Activated CD8-positive, alpha-beta memory T cell treated with anti-CD3 and anti-CD28 coated beads, Interleukin-2, amount 10 ng/mL, durations not matched to agents 7 days and 5 days (primary cell): ENCODE data around the gene CSMD2. TPM values are rescaled to one million over a fixed set of nuclear protein-coding genes. Genes with fewer than 3 reads are reported as not detected.
"Not testable (repeated sequence)": the region's sequence is repeated elsewhere in the genome, so short reads cannot be mapped to it uniquely, and the experiment has no call there.

Experiments
- ATAC-seq: fragments of 150-1000 bp; cut with Tn5 transposase; one replicate; pipeline ENCODE4 v1.10.0; 2021; ENCODE audit warnings: moderate library complexity
- CTCF ChIA-PET: fragments of 350-600 bp; sonication (Branson Sonifier 250); formaldehyde crosslinking; loops from one replicate; lab custom pipeline; 2021; ENCODE audit warnings: antibody characterized with exemption; lab: Charles Lee
- DNase-seq: peaks from one replicate; pipeline ENCODE4 v3.0.0-alpha.2; 2020
- H3K27ac Mint-ChIP-seq: one replicate; pipeline ENCODE4 v1.8.0; 2021; ENCODE audit warnings: mild to moderate bottlenecking, mixed read lengths
- H3K27me3 Mint-ChIP-seq: one replicate; pipeline ENCODE4 v1.8.0; 2021; ENCODE audit warnings: mixed read lengths
- H3K36me3 Mint-ChIP-seq: one replicate; pipeline ENCODE4 v1.8.0; 2021; ENCODE audit warnings: mild to moderate bottlenecking, mixed read lengths
- H3K4me1 Mint-ChIP-seq: one replicate; pipeline ENCODE4 v1.8.0; 2021; ENCODE audit warnings: mixed read lengths
- H3K4me3 Mint-ChIP-seq: one replicate; pipeline ENCODE4 v1.8.0; 2021; ENCODE audit warnings: mild to moderate bottlenecking, moderate library complexity, mixed read lengths
- H3K9me3 Mint-ChIP-seq: one replicate; pipeline ENCODE4 v1.8.0; 2022; ENCODE audit warnings: low read depth, mixed read lengths
- total RNA-seq, 2 experiments: library from RNA; stranded (reverse); gene quantifications; one replicate each; pipeline ENCODE4 v1.2.3, GENCODE V29; 2021

The CSMD2 gene
- not detected for total RNA-seq

- Mint-ChIP-seq H3K4me1 (peaks cover 7% of the 10 kb centered on the region), H3K9me3 (no peaks in the 10 kb centered on the region), H3K36me3 (peaks cover 3% of the 10 kb centered on the region), H3K27ac (peak within 1 kb of the TSS; percentile 67), H3K4me3 (no peak within 1 kb of the TSS), H3K27me3 (peaks cover 76% of the 10 kb centered on the region)
- CTCF ChIA-PET, result no interaction called here
- ATAC-seq (no peak), DNase-seq (no peak)
These were observed at the start of gene CSMD2 for GRCh38 chr1:34164771-34165391. TSS of gene CSMD2 (minus strand) at chr1:34165230. CDS start at chr1:34165097, 133 bp downstream.

DNA sequence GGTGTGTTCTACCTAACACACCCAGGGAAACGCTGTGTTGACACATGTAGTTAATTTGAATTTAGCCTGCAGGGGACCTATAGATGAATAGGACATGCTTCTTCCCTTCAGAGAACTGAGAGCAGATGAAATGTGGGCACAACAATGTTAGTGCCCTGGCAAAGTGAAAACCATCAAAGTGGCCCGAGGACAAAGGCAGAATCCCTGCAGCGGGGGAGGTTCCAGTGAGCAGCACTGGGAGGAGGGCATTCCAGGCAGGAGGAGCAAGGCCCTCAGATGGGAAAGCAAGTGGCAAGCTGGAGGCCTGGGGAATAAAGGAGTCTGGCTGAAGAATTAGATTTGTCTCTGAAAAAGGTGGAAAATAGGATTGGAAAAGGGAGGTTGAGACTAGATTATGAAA is 48.9 kb upstream of the CSMD2 start:
- no peaks in the 10 kb centered on the region for H3K27me3 Mint-ChIP-seq

GRCh38 chr1:34212673-34213072 is 47.6 kb upstream of the CSMD2 start:
- Mint-ChIP-seq H3K4me1 (no peaks in the 10 kb centered on the region), H3K4me3 (no peak overlapping the region), H3K36me3 (no peaks in the 10 kb centered on the region), H3K27ac (no peak overlapping the region), H3K9me3 (no peaks in the 10 kb centered on the region), H3K27me3 (no peaks in the 10 kb centered on the region)
- CTCF ChIA-PET, result no interaction called here
- ATAC-seq (no peak), DNase-seq (no peak)

More for the DNA sequence above, 48.9 kb upstream of the CSMD2 start:
- DNase-seq (no peak), ATAC-seq (no peak)
- CTCF ChIA-PET, result no interaction called here
- no peaks in the 10 kb centered on the region for H3K4me1 Mint-ChIP-seq
- no peak overlapping the region for H3K27ac Mint-ChIP-seq
- no peak overlapping the region for H3K4me3 Mint-ChIP-seq
- H3K36me3 Mint-ChIP-seq, result no peaks in the 10 kb centered on the region
- no peaks in the 10 kb centered on the region for H3K9me3 Mint-ChIP-seq

DNA sequence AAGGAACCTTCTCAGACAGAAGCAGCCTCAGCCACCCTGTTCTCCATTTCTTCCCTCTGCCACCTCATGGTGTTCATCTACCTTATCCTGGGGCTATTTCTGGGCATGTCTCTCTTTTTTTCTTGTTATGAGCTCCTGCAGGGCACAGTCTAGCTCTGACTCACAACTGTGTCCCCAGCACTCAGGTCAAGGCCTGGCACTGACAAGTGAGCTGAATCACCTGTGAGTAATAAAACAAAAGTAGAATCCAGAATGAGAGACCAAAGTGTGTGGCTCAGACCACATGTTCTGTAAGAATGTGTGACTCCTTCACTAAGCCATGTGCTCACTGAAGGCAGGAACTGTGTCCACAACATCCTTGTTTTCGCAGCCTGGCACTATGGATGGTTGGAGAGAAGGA is 34.9 kb upstream of the CSMD2 start:
- Mint-ChIP-seq H3K9me3 (no peaks in the 10 kb centered on the region), H3K36me3 (no peaks in the 10 kb centered on the region), H3K27me3 (no peaks in the 10 kb centered on the region), H3K27ac (no peak overlapping the region), H3K4me1 (no peaks in the 10 kb centered on the region), H3K4me3 (no peak overlapping the region)
- DNase-seq (no peak), ATAC-seq (no peak)
- CTCF ChIA-PET, result no interaction called here

GRCh38 chr1:34192621-34193020 is 27.6 kb upstream of the CSMD2 start:
- no peaks in the 10 kb centered on the region for H3K4me1 Mint-ChIP-seq

DNA sequence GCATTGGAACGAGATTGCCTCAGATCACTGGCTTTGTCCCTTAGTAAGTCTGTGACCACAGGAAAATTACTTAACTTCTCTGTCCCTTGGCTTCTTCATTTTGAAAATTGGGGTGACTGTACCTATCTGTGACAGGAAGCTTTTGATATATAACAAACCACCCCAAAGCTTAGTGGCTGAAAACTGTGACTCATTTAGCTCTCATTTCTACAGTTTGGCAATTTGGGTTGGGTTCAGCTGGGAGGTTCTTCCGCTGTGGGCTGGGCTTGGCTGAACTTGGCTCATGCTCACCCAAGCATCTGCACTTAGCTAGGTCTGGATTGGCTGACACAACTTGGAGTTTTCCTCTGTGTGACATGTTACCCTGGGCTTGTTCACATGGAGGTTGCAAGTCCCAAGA is 25.7 kb upstream of the CSMD2 start:
- CTCF ChIA-PET, result interaction anchor here (0.6 kb wide), 1 partner anchor 16 kb away, joined by 3 read pairs; no protein-coding TSS in a partner anchor
- H3K4me1 Mint-ChIP-seq, result no peaks in the 10 kb centered on the region
- DNase-seq, result no peak
- no peak overlapping the region for H3K4me3 Mint-ChIP-seq
- no peaks in the 10 kb centered on the region for H3K36me3 Mint-ChIP-seq
- H3K27ac Mint-ChIP-seq, result no peak overlapping the region
- H3K27me3 Mint-ChIP-seq, result peaks cover 2% of the 10 kb centered on the region
- no peak for ATAC-seq
- H3K9me3 Mint-ChIP-seq, result peaks cover 10% of the 10 kb centered on the region

More at GRCh38 chr1:34192621-34193020, 27.6 kb upstream of the CSMD2 start:
- CTCF ChIA-PET, result no interaction called here
- no peaks in the 10 kb centered on the region for H3K27me3 Mint-ChIP-seq
- no peaks in the 10 kb centered on the region for H3K36me3 Mint-ChIP-seq
- DNase-seq (no peak), ATAC-seq (no peak)
- no peak overlapping the region for H3K4me3 Mint-ChIP-seq
- peaks cover 10% of the 10 kb centered on the region for H3K9me3 Mint-ChIP-seq
- no peak overlapping the region for H3K27ac Mint-ChIP-seq

DNA sequence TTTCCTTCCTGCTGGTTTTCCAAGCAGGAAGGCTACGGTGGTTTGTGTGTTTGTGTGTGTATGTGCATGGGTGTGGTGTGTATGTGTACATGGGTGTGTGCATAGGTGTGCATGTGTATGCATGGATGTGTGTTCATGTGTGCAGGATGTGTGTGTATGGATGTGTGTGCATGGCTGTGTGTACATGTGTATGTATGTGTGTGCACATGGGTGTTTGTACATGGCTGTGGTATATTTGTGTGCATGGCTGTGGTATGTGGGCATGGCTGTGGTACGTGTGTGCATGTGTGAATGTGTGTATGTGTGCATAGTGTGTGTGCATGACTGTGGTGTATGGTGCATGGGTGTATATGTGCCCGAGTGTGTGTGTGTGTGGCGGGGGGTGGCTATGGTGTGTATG is 24.0 kb upstream of the CSMD2 start:
- no peaks in the 10 kb centered on the region for H3K4me1 Mint-ChIP-seq
- peaks cover 10% of the 10 kb centered on the region for H3K9me3 Mint-ChIP-seq
- H3K36me3 Mint-ChIP-seq, result no peaks in the 10 kb centered on the region
- CTCF ChIA-PET, result no interaction called here
- H3K27me3 Mint-ChIP-seq, result peaks cover 2% of the 10 kb centered on the region
- ATAC-seq (no peak), DNase-seq (no peak)
- no peak overlapping the region for H3K4me3 Mint-ChIP-seq
- H3K27ac Mint-ChIP-seq, result no peak overlapping the region

GRCh38 chr1:34188418-34188817 is 23.4 kb upstream of the CSMD2 start:
- Mint-ChIP-seq H3K36me3 (no peaks in the 10 kb centered on the region), H3K27ac (no peak overlapping the region), H3K27me3 (peaks cover 2% of the 10 kb centered on the region), H3K4me3 (no peak overlapping the region), H3K4me1 (no peaks in the 10 kb centered on the region), H3K9me3 (peaks cover 10% of the 10 kb centered on the region)
- CTCF ChIA-PET, result no interaction called here
- no peak for DNase-seq
- ATAC-seq, result no peak

GRCh38 chr1:34186741-34187494 is 21.9 kb upstream of the CSMD2 start:
- Mint-ChIP-seq H3K27me3 (peaks cover 2% of the 10 kb centered on the region), H3K36me3 (no peaks in the 10 kb centered on the region), H3K27ac (no peak overlapping the region)

GRCh38 chr1:34183381-34183780 is 18.4 kb upstream of the CSMD2 start:
- DNase-seq, H3K4me3 Mint-ChIP-seq, H3K36me3 Mint-ChIP-seq, ATAC-seq, CTCF ChIA-PET, H3K4me1 Mint-ChIP-seq, H3K27ac Mint-ChIP-seq, H3K27me3 Mint-ChIP-seq, H3K9me3 Mint-ChIP-seq: not testable (repeated sequence)

More at GRCh38 chr1:34186741-34187494, 21.9 kb upstream of the CSMD2 start:
- ATAC-seq, result no peak
- Mint-ChIP-seq H3K9me3 (peaks cover 10% of the 10 kb centered on the region), H3K4me1 (no peaks in the 10 kb centered on the region), H3K4me3 (no peak overlapping the region)
- CTCF ChIA-PET, result no interaction called here
- no peak for DNase-seq

- CTCF ChIA-PET, result no interaction called here
- Mint-ChIP-seq H3K4me3 (no peak overlapping the region), H3K36me3 (no peaks in the 10 kb centered on the region), H3K27me3 (peaks cover 32% of the 10 kb centered on the region), H3K9me3 (no peaks in the 10 kb centered on the region), H3K27ac (no peak overlapping the region), H3K4me1 (no peaks in the 10 kb centered on the region)
- no peak for DNase-seq
- no peak for ATAC-seq
These were observed 13.0 kb upstream of the CSMD2 start for GRCh38 chr1:34178072-34178471.

DNA sequence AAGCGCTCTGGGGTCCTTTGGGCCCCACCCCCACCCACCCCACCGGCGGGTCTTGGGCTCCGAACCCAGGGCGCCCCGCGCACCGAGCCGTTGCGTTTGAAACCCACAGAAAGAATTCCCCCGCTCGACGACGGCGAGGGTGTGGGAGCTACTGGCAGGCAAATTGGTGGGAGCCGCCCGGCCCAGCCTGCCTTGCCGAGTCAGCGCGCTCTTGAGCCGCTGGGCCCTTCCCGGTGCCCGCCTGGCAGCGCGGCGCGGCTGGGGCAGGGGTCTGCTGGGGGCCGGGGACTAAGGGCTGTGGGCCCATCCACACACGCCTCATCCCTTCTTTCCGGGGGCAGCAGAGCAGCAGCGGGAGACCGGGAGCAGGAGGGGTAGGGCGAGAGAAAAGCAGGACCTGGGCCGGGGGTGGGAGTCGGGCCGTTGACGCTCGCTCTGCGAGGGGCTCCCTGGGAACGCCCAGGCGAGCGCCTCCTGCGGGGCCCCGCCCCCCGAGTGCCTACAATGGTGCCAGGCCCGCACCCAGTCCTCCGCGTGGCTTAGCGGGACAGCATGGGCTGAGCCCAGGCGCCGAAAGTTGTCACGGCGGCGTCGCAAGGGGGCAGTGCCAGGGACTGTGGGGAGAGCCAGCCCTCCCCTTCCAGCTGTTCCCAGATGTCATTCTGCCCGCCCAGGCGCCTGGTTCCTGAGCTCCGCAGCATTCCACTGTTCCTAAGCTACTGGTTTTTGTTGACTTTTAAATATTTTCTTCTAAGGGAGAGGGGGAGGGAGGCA is 12.0 kb upstream of the CSMD2 start, which contains the start of gene C1orf94:
C1orf94 (plus strand) TSS at position 78 of the 774 bp plus-strand sequence. CDS start 883 bp downstream, outside the sequence.
- CTCF ChIA-PET, result no interaction called here
- Mint-ChIP-seq H3K4me3 (no peak within 1 kb of the TSS), H3K9me3 (no peaks in the 10 kb centered on the region), H3K4me1 (no peaks in the 10 kb centered on the region), H3K36me3 (no peaks in the 10 kb centered on the region), H3K27me3 (peaks cover 36% of the 10 kb centered on the region), H3K27ac (no peak within 1 kb of the TSS)
- DNase-seq (no peak), ATAC-seq (no peak)

DNA sequence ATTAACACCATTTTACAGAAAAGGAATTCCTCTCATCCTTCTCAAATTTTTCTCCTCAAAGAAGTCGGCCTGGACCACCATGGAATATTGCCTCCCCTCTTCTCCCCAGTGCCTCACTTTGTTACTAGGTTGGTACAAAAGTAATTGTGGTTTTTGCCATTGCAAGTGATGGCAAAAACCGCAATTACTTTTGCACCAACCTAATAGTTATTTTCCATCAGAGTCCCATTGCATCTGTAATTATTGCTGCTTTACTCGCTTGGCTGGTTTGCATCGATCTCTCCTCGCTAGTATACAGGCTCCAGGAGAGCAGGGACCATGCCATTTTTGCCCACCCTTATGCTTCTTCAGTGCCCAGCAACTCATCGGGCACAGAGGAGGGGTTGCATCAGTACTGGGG is 10.7 kb upstream of the CSMD2 start:
- Mint-ChIP-seq H3K36me3 (no peaks in the 10 kb centered on the region), H3K27ac (no peak overlapping the region), H3K27me3 (peaks cover 43% of the 10 kb centered on the region), H3K9me3 (no peaks in the 10 kb centered on the region), H3K4me3 (no peak overlapping the region), H3K4me1 (no peaks in the 10 kb centered on the region)
- CTCF ChIA-PET, result no interaction called here
- DNase-seq (no peak), ATAC-seq (no peak)
